ENCODE data around the gene XRCC1.

DNA sequence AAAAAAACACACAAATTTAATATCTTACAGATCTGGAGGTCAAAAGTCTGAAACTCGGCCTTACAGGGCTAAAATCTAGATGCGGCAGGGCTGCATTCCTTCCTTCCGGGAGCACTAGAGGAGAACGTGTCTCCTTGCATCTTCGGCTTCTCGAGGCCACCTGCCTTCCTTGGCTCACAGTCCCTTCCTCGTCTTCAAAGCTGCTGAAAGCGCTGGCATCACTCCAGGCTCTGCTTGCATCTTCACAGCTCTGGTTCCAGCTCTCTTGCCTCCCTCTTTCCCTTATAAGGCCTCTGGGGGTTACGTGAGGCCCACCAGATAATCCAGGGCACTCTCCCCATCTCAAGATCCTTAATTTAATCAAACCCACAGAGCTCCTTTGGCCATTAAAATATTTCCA is 10.5 kb downstream of the XRCC1 start:
- TF ChIP-seq CTCF (IDR thresholded peaks at IDR 0.05; ENCODE audit: borderline replicate concordance, extremely low read depth, low read length, poor library complexity, severe bottlenecking) (no peak), EZH2 (IDR thresholded peaks at IDR 0.05; ENCODE audit: borderline replicate concordance, low read depth, low read length, severe bottlenecking) (no peak)
